HuH-7.5 (cell line): ENCODE measurements around the gene SEMA7A.

ENCODE experiments used
- DNase-seq: peaks from one replicate; pipeline ENCODE4 v3.0.0; 2011; ENCODE audit warnings: low spot score

SEMA7A gene

DNA sequence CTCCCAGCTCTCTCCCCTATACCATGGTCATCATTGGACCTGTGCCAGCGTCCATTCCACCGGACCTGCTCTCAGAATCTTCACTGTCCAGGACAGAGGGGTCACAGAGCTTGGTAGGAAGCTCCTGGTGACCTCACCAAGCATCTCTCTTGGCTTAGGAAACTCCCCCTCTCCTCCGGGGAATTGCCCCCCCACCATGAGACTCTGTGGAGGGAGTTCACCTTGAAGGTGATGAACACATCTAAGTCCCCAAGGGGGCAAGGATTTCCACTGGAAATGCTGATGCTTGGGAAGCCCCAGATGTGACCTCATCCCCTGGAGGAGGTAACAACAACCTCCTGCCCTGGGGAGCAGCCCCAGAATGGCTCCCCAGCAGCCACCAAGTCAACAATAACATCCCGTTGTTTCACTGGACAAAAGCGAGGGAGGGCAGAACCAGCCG is 3.2 kb downstream of the SEMA7A start:
- DNase-seq: no peak

DNA sequence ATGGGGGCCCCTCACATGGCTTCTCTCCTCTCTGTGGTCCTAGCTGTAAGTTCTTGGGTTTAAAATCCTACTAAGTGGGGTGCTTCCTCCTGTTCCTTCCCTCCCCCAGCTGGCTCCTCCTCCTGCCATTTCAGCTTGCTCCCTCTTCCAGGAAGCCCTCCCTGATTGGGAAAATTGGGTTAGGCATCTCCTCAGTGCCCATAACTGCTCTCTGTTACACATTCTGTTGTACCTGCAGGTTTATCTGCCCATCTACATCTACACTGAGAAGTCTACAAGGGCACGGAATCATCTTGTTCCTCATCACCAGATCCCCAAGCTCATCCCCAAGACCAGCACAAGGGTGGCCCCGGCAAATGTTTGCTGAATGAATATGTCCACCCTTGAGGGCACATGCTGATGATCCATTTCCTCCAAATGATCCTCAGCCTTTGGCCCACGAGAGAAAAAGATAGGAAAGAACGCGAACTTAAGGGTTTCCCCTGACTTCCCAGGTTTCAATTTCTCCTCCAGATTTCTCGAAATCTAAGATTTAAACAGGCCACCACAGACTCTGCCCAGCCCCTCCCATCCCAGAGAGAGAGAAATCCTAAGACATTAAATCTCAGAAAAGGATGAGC is 3.9 kb downstream of the SEMA7A start:
- DNase-seq: no peak

DNA sequence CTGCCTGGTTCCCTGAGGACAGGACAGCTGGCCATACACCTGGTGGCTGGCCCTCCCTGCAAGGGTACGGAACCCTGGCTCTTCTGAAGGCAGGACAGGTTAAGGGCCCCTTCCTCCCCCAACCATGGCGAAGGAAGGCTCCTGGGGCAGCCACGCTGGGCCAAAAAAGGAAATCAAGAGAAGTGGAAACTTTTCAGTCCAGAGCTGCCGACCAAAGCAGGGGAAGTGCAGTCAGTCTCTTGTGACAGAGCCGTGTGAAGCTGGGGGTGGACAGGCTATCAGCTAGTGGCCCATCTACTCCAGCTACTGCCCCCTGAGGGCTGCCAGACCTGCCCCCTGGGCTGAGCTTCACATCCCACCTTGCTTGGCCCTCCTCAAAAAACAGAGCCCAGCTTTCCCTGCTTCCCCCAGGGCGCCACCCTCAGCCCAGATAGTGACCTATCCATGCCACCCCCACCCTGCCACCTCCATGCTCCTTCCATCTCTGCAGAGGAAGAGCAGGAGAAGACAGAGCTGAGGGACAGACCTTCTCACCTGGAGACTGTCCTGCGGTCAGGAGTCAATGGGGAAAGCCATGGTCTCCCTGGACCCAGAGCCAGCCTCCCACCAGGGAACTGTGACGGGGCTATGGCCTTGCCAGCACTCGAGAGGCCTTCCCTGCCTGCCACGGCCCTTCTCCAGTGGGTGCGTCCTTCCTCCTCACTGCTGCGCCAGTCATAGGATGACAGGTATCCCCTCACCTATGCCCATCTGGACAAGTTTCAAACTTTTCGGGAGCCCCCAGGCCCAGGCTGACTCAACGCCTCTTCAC is 4.6 kb downstream of the SEMA7A start:
- DNase-seq: no peak

DNA sequence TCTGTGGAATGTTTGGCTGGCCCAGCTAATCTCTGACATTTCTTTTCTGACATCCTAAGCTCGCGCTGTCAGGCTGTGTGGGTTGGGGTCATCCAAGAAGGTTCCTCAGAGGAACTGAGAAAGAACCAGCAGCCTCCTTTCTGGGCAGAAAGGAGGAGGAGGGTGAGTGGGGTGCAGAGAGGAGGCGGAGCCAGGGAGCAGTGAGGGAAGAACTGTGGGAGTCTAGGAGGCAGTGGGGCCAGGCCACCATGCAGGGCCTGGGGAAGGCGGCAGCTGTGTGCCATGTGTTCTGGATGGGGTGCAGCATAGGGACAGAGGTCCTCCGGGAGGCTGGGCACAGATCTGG is 5.3 kb downstream of the SEMA7A start:
- no peak for DNase-seq

DNA sequence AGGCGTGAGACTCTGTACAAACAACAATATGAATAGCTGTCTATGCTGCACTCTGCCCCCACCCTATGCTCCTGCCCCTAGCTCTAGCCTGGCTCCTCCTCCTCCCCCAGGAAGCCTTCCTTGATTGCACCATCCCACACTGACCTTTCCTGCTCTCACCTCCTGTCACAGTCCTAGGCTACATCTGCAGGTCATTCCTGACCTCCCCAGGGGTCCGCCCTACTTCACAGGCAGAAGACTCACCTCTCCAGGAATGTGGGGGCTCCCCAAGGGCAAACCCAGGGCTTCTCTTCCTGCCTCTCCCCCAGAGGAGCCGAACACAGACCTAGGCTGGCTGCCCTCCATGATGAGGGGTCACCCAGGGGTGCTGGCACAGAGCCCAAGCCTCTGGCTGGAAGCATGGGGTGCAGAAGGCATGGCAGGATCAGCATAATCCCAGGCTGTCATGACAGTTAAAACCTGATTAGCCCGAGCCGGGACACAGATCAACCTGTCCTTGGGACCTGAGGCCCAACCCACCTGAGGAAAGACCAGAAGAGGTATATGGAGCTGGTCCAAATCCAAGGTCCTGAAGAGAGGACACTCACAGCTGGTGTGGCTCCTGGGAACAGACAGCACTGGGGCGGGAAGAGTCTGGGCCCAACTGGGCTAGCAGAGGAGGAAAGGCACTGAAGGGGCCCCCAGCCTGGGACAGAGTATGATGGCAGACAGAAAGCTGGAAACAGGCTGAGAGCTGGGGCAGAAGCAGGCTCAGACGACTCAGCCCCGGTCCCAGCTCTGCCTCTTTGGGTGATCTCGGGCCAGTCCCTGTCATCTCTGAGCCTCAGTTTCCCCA is 5.9 kb downstream of the SEMA7A start:
- no peak for DNase-seq

DNA sequence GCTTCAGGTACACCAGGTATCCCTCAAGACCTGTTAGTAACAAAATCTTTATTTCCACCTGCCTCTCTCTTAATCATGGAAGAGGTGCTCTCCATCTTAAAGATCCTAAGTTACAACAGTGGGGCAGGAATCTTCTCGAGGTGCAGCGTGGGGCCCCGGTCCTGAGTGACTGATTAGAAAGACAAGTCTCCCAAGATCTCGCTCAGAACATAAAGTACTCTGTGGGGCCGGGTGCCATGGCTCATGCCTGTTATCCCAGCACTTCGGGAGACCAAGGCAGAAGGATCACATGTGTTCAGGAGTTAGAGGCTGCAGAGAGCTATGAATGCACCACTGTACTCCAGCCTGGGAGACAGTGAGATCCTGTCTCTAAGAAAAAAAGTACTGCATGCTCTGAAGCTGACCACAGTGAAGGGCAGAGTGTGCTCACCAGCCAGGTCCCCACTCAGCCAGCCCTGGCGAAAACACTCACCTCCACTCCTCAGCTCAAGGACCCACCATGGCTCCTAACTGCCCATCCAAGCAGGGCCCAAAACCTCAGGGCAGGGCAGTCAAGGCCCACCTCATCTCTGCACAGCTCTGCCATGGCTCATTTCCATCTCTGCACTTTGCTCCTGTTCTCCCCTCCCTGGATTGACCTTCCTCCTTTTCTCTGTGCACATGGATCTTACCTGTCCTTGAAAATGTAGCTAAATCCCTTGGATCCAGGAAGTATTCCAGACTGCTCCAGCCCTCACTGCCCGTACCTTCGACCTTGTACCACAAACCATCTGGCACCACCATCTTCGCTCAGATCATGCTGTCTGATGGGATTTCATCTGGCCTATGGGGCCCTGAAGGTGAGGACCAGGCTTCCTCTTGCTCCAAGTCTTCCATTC is 7.1 kb downstream of the SEMA7A start:
- DNase-seq: no peak

DNA sequence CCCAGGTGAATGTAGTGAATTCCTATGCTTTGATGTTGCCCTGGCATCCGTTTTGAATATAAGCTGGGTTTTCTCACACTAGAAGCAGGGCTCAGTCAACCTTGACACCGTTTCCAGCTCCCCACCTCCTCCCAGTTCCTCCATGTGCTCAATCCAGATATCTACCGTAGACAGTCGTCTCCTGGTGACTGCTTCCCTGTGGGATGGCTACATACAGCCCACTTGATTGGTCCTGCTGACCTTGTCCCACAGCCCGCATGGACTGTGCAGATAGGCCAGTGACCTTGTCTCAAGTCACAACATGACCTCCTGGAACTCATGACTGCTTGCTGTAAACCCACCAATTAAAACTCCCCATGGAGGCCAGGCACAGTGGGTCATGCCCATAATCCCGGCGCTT is 8.1 kb downstream of the SEMA7A start:
- no peak for DNase-seq

DNA sequence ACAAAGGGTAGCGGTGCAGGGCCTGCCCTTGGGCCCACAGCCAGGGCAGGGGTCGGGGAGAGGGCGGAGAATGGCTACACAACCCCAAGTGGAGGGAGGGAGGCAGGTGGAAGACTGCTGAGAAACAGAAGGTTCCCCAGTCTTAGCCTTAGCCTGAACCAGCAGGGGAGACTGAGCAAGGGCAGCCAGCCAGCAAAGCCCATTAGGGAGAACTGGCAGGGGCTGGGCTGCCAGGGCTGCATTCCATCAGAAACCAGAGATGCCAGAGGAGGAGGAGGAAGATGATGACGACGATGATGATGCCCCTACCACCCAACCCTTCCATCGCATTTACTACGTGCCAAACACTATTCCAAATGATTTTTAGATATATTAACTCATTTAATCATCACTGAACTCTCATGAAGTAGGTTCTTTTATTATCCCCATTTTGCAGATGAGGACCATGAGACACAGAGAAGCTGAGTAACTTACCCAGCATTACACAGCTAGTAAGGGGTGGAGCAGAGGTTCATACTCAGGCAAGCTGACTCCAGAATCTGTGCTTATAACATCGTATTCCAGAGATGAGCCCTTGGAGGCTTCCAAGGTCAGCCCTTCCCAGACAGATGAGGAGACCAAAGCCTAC is 8.7 kb downstream of the SEMA7A start:
- no peak for DNase-seq

DNA sequence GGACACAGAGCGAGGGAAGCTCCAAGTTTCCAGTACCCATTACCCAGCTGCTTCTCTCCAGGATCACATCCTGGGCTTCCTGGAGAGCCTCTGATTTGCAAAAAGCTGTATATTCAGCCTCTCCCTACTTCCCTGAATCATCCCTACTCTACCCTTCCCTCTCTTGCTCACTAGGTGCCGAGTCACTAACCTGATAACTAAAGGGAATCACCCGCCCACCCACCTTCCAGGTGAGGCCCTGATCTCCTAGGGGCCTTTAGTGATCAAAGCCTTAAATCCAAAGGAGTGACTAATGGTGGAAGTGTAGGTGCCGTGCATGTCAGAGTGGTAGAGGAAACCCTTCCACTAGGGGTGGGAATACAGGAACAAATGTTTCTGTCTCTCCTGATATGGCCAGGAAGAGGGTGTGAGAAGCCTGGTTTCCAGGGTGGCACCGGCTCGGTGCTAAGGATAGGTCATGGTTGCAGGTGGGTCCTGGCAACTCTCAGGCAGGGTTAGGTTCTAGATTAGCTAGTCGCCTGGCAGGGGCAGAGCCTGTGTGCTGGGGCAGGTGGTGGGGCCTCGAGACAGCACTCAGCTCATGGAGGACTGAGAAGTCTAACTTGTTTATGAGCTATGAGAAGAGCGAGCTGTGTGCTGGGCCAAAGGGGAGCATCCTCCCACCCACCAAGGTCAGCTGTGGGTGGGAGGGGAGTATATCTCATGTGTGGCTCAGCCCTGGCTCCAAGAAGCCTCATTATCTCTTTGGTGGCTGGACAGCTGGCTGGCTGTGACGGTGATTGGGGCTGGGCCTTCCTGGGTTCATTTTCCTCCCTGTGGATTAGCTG is 10.1 kb downstream of the SEMA7A start:
- DNase-seq: no peak

DNA sequence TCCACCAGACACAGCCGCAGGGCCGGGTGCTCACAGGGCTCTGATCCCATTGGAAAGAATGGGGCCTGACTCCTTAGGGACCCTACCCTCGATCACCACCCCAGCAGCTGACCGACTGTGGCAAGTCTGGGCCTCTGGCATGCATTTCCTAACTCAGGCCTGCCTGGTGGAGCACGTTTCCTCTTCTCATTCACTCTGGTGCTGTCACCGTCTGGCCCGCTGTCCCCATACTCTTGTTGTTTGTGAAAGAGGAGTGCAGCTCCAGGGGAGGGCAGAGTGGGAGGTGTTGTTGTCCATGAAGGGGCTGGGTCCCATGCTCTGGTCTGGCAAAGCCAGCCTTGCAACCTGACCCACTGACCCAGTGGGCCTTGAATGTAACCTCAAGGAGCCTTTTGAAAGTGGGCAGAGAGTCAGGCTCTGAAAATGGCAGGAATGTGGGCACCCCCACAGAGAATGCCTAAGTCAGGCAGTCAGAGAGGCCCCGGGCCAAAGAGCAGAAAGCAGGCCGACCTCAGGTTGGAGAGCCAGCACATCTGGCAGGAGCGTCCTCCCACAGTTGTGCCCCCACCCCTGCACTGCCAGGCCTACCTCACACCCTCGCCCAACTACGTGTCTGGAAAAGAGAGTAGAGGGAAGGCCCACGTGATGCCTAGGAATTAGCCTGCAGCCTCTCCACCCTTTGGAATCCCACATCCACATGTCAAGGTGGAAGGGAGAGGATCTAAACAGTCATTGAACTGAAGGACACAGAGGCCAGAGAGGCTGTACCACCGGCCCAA is 10.9 kb downstream of the SEMA7A start:
- no peak for DNase-seq

DNA sequence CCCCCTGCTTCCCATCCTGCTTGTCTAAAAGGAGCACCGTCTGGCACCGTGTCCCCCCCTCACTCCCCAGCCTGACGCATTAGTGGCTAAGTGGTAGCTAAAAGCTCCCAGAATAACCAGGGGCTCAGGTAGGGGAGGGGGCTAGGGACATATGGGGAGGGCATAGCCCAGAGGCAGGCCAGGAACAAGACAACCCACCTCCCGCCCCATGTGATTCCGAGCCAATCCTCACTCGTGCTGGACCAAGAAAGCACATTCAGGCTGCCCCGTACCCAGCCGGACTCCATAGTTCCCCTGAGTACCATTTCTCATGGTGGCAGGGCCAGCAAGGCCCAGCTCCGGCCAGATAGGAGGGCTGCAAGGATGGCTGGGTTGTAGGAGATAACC is 11.5 kb downstream of the SEMA7A start:
- no peak for DNase-seq

DNA sequence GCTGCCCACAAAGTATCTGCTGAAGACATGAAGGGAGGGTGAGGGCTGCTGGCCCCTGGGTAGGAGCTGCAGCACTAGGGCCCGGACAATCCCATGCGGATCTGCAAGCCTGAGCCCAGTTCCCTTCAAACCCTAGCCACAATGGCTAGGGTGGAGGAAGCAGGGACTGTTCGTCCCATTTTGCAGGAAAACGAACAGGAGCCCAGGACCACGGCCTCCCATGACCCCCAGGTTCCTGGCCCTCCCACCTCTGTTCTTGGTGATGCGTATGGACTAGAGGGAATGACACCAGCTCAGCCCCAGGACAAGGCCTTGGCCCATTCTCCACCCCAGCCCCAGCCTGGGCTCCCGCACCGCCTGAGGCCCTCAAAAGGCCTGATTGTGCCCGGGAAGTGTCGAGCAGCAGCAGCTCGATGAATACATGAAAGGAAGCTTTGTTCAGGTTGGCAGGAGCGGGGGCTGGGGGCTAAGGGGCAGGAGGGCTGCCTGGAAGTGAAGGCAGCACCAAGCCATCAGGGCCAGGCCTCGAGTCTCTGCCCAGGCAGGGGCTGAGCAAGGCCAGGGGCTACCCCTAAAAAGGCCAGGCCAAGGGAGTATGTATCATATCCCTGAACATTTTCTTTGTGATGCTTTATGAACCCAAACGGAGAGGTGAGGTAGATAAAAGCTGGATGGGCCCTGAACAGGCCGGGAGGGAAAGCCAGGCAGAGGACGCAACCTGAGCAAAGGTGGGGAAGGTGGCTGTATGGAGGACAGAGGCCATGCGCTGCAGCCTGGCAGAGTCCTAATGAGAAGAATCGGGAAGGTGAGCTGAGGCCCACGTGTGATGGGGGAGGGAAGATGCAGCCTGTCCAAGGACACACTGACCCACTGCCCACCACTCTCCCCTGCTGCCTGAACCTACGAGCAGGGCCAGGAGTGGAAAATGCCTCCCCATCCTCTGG is 12.2 kb downstream of the SEMA7A start:
- DNase-seq: no peak

DNA sequence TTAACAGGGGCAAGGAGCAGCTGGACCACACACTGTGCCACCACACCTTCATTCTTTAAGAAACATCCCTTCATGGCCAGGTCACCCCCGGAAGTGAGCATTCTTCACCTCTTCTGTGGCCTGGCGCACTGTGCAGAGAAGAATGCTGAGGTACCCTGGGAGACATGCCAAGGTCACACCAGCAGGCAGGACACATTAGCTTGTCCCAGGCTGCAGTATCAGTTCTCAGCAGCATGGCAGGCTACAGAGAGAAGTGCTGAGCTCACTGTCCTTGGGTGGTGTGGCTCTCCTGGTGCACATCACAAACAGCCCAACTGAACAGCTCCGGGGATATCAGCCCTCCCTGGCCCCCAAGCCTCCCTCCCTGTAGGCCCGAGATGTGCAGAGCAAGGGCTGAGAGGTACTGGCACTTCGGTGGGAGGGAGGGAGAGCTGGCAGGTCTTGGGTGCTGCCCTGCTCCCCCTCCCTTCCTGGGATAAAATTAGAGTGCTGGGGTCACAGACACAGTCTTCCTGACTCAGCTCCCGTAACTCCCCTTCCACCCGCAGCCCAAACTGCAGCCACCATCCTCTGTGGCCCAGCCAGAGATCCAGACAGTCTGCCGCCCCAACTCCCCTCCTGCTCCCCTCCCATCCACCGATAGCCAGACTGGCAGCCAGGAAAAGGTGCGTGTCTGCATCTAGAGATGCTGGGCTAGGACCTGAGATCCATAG is 13.4 kb downstream of the SEMA7A start:
- DNase-seq: no peak

DNA sequence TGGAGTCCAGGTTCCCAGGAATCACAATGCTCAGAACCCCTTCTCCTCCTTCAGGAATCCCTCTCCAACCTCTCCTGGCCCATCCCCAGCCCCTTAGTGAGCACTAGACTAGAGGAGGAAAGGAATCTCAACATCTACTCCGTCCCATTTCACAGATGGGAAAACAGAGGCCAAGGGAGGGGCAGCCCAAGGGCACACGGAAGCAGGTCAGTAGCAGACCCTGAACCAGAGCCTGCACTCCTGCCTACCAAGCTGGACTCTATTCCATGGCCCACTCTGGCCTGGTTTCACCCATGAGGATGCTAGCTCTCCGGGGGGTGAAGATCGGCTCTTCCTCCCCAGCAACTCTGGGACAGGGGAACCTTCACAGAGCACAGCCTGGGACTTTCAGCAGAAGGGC is 14.3 kb downstream of the SEMA7A start:
- DNase-seq: no peak

DNA sequence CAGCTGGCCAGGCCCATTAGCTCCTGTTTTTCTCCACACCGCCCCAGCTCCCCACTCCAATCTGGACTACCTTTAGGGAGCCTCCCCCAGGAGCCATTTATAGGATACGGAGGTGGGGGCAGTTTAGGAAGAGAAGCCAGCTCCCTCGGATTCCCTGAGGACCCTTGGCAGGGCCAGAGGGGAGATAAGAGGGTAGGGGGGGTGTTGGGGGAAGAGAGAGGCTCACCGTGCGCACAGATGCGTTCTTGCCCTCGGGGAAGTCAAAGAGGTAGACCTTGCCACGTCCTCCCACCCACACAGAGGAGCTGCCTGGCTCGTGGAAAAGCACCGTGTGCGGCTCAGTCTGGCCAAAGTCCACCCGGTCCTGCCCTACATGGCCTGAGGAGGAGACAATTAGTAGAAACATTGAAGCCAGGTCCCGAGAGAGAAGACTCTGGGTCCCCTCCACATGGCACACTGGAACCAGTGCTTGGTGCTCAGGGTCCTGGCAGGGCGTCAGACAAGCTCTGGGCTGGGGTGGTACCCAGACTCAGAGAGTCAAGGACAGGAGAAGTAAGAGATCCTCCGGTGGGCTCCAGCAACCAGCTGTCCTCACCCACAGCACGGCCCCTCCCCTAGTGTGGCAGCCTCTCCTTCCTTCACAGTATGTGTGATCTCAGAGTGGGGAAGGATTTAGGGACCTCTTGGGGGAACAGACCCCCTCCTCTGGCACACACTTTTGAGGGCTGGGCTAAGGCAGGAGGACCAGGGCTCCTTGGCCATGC is 15.0 kb downstream of the SEMA7A start:
- DNase-seq: peak; percentile 87

DNA sequence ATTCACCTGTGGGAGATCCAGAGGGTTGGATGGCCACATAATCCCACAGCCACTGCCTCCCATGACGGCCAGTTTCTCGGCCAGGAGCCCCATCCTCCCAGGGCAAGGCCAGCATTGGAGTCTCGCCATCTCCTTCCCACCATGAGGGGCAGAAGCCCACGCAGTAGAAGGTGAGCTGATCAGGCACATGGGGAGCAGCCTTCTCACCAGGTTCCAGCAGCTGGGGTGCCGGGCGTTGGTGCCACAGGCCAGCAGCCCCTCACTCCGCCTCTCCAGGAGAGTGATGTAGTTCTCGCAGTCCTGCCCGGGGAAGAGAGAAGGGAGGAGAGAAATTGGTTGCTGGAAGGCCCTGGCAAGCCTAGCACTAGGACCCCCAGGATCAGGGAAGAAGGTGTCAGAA is 16.1 kb downstream of the SEMA7A start:
- no peak for DNase-seq

DNA sequence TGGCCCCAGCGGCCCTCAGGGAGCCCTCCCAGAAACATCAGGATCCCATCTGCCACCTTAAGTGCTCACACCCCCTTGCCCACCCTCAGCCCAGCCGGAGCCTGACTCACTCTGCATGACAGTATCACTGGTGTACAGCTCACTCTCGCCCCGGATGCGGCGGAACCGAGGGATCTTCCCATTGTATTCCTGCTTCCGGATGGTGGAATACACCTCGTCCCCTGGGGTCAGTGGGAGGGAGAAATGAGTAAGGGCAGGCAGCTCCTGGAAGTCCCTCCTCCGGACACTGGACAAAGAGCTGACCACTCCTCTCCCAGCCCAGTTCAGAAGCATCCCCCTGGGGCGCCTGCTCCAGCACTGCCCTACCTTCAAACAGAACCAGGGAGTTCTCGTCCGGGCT is 16.5 kb downstream of the SEMA7A start:
- no peak for DNase-seq
